Stomach (tissue), 4 donors: ENCODE measurements around the gene C7orf33.

Experiments
- CTCF ChIP-seq, 7 experiments: fragments of 450-650 bp in 4 of 7; fragments of 200-600 bp in 3 of 7; sonication (generic) in 3 of 7; IDR thresholded peaks; one replicate each; pipeline ENCODE4 v1.5.1; 2016 to 2019; ENCODE audit warnings: antibody characterized with exemption in 7 of 7, control low read depth in 2 of 7, mild to moderate bottlenecking in 1 of 7
- POLR2AphosphoS5 ChIP-seq, 3 donors: sonication (generic); formaldehyde crosslinking; IDR thresholded peaks; one replicate each; pipeline ENCODE4 v1.6.1; 2016; ENCODE audit warnings: antibody characterized with exemption in 3 of 3

GRCh38 chr7:148609045-148609725 is 18.6 kb downstream of the C7orf33 start:
- TF ChIP-seq CTCF (IDR thresholded peaks at IDR 0.05) = no peak
- TF ChIP-seq POLR2AphosphoS5 (IDR thresholded peaks at IDR 0.05) = no peak
